UCSD-AML1 (cell line): Measurements from ENCODE around the gene BIK.

Experiments
- DNase-seq: peaks from one replicate; lab custom pipeline; 2025; ENCODE audit not compliant: unreplicated experiment; lab: John Stamatoyannopoulos, UW

The BIK gene

DNA sequence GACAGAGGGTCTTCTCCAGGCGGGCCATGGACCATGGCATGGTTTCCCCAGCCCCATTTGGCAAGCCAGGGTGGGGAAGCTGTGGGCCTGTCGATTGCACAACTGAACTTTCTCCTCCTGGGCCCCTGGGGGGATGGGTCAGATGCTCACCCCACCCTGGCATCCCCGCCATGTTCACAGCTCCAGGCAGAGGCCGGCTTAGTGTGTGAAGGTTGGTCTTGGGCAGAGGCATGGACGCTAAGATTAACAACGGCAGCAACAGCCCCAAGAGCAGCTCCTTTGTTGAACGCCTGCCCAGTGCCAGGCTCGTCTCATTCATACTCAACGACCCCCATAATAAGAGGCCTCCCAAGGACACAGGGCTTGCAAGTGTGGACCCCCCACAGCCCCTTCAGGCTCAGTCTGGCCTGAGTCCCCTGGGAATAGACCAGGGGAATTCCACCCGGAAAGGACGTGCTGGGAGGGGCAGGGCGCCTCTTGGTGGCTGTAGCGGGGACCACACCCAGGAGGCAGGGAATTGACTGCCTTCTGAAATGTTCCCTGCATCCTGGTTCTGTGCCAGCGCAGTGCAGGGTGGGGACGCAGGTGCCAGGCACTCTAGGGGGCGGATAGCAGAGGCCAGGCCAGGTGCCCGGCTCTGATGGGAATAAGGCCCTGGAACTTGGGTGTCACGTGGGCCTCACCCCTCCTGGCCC, 49.1 kb downstream of the BIK start:
- DNase-seq = no peak

DNA sequence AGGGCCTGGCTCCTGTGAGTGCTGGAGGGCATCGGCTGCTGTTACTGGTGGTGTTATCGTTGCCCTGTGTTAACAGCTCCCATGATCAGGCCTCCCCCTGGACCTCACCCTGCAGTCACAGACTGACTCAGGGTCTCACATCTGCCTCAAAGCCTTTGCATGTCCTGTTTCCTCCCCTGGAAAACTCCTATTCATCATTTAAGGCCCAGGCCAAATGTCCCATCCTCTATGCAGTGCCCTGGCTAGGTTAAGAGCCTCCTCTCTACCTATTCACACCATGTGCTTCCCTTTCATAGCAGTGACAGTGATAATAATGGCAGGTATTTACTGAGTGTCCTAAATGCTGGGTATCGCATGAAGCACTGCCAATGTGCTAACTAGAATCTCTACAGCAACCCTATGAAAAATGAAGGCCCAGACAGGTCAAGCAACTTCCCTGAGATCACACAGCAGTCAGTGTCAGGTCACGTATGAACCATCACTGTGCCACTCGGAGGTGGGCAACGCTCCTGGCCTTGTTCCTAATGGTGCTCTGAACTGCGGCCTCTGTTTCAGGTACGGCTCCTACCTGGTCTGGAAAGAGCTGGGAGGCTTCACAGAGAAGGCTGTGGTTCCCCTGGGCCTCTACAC, 50.1 kb downstream of the BIK start:
- no peak for DNase-seq

DNA sequence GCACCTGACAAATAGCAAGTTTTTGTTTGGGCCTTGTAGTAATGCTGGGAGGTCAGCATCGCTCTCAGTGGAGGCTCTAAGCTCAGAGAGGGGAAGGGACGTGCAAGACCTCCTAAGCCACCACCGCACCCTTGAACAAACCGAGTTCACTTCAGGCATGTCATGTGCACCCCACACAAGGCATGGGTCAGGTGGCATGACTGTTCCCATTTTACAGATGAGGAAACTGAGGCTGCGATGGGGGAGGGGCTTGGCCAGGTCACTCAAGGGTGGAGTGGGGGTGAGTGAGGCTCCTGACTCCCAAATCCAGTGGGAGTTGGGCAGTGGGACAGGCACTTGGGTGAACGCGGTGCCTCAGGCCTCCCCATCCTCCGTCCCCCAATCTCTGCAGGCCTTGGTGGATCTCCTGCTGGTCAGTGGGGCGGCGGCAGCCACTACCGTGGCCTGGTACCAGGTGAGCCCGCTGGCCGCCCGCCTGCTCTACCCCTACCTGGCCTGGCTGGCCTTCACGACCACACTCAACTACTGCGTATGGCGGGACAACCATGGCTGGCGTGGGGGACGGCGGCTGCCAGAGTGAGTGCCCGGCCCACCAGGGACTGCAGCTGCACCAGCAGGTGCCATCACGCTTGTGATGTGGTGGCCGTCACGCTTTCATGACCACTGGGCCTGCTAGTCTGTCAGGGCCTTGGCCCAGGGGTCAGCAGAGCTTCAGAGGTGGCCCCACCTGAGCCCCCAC, 52.0 kb downstream of the BIK start:
- no peak for DNase-seq

DNA sequence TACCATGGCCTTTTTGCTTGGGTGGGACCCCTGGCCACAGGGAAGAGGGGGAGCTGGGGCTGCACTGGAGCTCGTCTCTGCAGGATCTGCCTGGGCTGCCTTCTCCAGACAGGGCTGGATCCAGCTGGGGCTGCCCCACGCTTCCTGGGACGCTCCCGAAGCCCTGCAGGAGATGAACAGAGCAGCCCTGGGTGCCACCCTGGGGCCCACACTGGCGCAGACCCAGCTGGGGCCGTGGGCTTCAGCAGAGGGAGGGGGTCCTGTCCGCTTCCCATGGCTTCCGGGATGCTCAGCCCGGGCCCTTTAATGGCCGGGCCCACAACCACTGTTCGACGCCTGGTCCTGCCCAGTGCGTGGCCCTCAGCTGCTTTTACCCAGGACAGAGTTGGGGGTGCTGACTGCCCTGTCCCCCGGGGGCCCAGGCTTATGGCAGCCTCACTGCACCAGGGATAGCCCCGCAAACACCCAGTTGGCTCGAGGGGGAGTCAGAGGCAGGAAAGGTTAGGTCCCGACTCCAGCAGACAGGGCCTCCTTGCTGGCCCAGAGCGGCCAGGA, 52.8 kb downstream of the BIK start:
- no peak for DNase-seq

DNA sequence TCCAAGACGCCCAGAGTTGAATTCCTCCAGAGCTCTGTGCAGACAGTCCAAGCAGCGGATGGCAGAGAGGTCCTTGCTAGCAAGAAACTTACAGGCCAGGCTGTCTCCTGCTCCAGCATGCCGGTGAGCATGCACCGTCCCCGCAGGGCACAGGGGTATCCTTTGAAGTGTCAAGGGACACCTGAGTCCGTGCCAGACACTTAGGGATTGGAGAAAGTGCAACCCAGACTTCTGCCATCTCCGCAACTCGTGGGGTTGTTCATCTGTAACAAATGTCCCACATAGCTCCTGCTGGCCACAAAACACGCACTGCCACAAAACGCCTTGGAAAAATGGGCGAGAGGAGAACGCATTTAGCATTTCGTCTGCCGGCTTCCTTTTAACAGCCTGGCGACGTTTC, 54.1 kb downstream of the BIK start:
- DNase-seq = no peak

DNA sequence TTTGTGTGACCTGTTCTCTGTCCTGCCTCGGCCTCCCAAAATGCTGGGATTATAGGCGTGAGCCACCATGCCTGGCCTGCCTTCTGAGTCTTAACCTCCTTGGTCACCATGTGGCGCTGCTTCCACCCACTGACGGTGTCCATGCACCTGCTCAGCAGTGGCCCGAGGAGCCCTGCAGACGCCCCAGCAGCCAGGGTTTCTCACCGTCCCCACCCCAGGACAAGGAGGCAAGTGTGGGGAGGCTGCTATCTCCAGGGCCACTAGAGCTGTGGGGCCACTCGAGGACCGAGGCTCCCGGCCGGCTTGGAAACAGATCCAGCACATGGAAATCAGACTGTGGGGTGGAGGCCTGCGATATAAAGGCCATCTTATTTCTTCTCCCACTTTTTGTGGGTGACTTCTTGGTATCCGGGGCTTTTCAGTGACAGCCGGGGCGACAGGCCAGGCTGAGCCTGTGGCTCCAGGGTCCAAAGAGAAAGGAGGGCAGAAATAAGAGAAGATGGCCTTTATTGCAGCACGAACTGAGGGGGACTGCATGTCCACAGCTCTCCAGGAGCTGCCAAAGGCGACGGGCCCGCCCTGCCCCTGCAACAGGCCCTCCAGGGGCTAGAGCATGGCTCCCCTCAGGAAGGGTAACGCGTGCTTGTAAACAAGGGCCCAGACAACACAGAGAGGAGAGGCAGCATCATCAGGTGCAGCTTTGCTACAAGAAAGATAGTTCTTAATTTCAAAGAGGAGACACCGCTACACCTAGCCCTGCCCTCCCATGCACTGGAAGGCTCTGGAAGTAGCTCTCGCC, 55.8 kb downstream of the BIK start:
- no peak for DNase-seq

DNA sequence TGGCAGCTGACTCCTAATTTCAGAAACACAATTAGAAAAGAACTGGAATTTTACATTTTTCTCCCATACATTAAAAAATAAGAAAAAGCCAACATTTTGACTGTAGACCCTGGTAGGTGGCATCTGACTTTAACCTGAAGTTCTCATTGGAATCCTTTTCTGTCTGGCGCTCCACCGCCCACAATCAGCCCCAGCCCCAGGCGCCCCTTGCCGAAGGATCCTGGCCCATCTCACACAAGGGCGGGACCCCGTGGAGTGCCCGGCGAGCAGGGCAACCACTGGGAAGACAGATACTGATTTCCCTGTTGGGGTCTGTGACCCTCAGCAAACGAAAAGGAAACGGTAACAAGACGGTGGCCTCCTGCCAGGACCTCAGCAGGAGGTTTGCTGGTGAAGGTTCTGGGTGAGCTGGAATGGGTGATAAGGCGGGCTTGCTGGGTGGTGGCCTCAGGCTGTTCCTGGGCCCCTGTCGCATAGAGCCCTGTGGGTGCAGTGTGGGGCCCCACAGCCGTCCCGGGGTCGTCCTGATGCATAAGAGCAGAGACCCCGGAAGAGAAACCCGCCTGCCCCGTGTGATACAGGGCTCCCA, 56.5 kb downstream of the BIK start:
- DNase-seq = no peak

DNA sequence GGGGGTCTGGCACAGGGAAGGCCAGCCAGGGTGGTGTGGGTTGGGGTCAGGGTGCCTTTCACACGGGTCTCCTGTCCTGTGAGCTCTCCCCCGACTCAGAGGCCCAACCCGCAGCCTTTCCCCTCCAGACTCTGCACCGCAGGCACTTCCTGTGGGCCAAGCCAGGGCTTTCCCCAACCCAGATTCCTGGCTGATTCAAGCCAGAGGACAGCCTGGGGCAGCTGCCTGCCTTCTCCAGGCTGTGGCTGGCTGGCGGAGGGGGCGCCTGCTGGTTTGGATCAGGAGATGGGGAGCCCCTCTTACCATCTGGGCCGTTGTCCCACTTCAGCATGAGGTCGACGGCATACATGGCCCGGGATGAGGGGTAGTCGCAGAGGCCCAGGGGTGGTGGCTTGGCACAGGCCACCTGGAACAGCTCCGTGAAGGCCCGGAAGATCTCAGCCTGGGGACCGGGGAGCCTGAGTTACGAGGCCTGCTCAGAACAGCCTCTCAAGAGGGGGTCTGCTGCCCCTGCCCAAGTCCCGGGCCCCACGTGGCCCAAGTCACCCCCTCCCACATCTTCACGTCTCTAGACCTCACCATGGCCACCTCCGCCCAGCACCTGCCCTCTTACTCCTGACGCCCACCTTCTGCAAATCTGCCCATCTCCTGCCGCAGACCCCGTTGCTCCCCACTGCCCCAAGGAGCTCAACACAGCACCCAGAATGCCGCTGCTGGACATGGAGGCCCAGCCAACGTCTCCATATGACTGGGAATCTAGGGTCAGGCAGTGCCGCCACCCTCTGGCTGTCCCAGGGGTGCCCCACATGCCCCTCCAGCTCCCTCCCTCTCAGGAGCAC, 58.1 kb downstream of the BIK start:
- no peak for DNase-seq

DNA sequence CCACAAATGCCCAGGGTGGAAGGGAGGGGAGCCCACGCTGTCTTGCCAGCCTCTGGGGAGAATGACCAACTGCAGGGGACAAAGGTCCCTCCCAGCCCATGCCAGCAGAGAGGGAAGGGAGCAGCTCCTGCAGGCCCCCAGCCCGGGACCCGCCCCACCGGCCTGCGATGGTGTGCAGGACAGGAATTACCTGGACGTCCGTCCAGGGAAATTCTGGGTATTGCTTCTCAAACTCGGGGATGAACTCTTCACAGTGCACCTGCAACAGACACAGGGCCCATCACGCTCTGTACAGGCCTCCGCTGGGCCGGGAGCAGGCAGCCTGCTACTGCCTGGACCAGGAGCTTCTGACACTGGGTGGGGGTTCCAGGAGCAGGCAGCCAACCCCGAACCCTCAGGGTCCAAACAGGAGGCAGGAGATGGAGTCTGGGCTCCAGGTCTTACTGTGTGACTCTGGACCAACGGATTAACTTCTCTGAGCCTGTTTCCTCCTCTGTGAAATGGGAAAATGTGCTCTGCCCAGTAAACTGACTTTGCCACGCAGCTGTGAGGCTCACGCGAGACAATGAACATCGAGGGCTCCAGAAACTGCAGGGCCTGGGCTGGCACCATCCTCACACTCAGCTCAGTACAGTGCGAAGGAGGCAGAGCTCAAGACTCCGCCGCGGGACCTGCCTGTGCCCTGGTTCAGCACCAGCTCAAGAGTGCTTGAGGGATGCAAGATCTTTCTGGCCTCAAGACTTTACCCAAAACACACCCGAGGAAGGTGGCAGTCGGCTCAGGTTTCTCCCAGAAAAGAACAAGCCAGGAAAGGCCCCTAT, 59.0 kb downstream of the BIK start:
- DNase-seq = no peak

DNA sequence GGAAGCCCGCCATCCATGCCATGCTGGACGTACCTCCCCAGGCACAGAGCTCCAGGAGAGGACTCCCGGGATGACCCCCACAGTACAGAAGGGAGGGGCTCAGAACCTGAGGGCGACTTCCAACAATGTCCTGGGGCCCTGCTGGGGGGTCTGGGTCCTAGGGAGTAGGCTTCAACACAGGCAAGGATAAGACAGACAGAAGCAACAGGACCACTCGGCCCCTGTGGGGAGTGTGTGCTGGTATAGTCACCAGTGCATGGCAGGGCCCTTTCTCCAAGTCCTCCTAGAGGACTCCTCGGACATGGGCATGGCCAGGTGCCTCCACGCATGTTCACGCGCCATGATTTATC, 59.6 kb downstream of the BIK start:
- no peak for DNase-seq

DNA sequence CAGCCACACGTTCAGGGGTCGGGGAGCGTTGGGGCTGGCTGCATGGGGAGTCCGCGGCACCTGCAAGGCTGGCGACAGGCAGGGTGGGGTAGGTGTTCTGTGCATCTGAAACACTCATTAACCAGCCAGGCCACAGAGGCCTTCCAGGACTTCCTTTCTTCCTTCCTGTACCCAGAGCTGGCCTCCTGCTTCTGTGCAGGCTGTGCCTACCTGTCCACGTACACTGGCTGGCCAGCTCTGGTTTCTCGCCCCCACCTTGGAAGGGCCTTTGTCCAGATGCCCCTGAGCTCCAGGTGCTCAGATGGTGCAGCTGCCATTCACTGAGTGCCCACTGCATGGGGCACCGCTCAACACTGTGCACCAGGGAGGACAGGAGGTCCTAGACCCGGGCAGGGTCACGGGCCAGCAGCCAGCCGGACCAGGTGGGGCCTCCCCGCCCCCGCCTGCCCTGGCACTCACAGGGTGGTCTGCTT, 60.5 kb downstream of the BIK start:
- no peak for DNase-seq

DNA sequence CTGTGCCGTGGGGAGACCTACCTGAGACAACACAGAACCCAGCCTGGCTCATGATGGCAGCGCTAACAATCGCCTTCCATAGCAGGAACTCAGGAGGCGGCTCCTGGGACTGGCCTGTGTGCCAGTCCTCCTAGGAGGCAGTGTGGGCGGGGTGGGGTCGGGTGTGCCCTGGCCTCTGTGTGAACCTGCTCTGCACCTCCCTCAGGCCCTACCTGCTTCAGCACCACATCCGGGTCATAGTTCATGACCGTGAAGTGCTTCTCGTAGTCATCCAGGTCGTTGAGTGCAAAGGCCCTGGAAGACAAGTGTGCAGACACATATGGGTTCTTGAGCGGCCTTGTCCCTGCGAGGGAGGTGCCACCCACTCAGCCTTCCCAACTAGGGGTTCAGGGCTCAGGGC, 61.1 kb downstream of the BIK start:
- no peak for DNase-seq

DNA sequence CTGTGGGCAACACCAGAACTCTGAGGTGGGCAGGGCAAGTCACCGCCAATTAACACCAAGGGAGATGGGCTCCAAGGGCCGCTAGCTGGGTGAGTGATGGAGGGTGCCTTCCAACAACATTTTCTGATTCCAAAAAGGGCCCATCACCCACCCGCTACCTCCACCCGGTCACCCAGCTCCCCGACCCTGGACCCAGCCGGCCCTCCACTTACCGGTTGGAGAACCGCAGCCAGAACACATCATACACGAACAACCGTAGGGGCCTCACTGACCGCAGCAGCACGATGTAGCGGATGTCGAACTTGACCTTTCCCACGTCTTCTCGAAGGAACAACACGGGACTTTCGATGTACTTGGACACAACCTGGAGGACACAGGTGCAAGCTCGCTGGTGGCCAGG, 61.6 kb downstream of the BIK start:
- DNase-seq = no peak

DNA sequence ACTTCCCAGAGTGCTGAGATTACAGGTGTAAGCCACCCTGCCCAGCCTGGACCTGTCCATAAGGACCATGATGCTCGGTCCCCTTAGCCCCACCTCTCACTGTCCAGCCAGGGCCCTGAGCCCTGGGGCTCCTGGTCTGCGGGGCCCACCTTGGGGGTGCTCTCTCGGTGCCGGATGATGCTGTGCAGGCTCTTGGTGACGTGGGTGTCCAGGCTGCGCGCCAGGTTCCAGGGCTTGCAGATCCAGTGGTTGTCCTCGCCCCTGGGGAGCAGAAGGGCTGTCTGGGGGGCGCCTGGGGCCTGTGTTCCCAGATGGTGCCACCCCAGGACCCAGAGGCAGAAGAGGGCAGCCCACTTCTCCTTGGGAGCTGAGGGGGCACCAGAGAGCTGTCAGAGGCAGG, 63.0 kb downstream of the BIK start:
- DNase-seq = no peak

DNA sequence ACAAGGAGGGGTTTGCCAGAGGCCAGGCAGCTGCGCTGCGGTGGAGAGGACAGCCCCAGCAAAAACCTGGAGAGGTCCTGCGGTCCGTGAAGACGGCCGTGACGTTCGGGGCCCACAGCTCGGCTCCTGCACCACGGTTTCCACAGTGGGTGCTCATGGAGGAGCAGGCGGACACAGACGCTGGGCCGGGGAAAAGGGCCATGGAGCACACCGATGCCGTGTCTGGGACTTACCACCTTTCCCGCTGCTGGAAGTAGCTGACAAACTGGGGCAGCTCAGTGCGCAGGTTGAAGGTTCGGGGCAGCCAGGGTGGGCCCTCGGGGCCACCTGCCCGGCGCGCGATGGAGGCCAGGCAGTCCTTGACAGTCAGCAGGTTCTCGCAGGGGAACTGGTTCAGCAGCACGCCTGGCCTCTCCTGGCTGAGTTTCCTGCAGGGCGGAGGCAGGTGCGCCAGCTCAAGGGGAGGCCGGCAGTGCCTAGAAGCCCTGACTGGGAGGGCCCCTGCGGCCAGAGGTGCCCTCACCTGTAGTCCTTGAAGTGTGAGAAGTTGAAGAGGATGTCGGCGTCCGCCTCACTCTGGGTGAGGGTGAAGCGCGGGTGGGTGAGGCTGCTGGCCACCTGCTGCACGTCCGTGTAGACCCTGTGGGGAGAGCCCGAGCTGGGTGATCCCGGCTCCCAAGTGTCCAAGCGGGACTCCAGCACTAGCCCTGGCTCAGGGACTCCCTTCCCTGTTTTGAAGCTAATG, 63.6 kb downstream of the BIK start:
- no peak for DNase-seq

DNA sequence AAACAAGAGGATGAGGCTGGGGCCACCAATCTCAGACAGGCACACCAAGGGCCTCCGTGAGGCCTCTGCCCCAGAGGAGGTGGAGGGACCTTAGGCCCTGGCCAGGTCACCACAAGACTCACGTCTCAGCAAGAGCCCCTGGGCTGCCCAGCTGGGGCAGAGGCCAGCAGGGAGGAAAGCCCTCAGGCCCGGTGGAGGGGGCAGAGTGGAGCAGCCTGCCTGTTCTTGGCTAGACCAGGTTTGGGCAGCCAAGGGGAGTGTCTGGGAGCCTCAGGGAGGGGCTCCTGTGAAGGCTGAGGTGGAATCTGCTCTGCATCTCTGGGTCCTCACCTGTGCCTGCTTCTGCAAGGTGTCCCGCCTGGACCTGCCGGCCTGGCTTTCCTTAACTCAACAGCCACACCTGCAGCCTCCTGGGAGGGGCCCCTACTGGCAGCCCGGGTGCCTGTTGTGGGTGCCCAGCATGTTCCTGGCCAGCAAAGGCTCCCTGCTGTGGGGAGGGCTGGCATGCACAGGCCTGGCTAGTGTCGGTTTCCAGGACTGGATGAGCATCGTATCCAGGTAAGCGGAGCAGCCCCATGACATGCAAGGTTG, 64.5 kb downstream of the BIK start:
- no peak for DNase-seq

DNA sequence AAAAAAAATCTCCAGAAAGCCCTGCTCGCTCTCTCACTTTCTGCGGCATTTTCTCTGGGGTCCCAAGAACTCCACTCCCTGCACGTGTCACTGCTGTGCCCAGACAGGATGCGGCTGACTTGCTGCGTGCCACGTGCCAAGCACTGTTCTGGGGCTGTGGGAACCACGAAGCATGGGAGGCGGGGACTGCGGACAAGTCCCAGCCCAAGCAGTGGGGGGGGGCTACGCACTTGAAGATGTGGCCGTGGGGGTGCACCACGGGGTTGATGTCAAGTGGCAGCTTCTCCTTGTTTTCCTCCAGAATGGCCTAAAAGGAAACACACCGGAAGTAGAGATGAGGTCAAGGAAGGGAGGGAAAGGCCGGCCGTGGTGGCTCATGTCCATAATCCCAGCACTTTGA, 65.5 kb downstream of the BIK start:
- no peak for DNase-seq

DNA sequence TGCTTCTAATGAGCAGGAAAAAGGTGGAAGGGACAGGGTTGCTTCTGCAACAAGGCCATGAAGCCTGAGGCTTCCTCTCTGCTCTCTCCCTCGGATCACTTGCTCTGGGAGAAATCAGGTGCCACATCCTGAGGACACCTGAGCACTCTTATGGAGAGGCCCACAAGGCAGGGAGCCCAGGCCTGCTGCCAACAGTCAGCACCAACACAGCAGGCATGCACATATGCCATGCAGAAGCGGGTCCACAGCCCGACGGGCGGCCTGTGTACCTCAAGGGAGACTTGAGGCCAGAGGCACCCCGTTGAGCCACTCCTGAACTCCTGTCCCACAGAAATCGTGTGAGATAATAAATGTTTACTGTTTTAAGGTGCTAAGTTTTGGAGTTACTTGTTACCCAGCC, 66.9 kb downstream of the BIK start:
- no peak for DNase-seq
